ENCODE results near the gene CNTN4.

CNTN4 gene

DNA sequence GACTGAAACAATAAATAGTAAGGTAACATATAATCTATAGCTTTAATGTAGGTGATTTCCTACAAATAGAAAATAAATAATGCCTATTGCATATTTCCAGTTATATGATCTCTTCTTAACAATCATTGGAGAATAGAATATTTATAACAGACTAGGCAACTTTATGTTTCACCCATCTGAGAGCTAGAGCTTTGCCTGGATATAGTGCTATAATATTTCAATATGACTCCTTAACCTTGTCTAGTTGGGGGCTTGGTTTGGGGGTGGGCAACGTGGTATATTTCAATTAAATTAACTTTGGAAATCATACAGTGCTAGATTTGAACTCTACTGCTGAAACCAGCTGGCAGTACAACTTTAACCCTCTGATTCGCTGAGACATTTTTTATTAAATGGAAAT is 265.2 kb downstream of the CNTN4 start:
- Histone ChIP-seq H3K79me2 (ENCODE audit: insufficient read depth, low read length) (no peaks in the 10 kb centered on the region), H3K4me3 (ENCODE audit: low read depth in 1 of 2, low read length in 2 of 2) (no peak overlapping the region), H3K9ac (ENCODE audit: low read depth, low read length) (no peak overlapping the region), H4K20me1 (ENCODE audit: insufficient read depth, low read length) (no peaks in the 10 kb centered on the region), H3K9me3 (ENCODE audit: insufficient read depth, low read length, severe bottlenecking) (no peaks in the 10 kb centered on the region), H3K36me3 (ENCODE audit: insufficient read depth, low read length) (no peaks in the 10 kb centered on the region), H3K27me3 (ENCODE audit: insufficient read depth, low read length, poor library complexity) (no peaks in the 10 kb centered on the region), H3K27ac (ENCODE audit: low read length) (no peak overlapping the region), H3K4me2 (ENCODE audit: insufficient read depth, low read length) (no peak overlapping the region), H2AFZ (ENCODE audit: low read depth, low read length) (no peak overlapping the region), H3K4me1 (ENCODE audit: insufficient read depth, low read length) (no peaks in the 10 kb centered on the region)
- ATAC-seq (ENCODE audit: insufficient read depth, low read depth) (no peak), DNase-seq (no peak)
- TF ChIP-seq, protein P1, sequence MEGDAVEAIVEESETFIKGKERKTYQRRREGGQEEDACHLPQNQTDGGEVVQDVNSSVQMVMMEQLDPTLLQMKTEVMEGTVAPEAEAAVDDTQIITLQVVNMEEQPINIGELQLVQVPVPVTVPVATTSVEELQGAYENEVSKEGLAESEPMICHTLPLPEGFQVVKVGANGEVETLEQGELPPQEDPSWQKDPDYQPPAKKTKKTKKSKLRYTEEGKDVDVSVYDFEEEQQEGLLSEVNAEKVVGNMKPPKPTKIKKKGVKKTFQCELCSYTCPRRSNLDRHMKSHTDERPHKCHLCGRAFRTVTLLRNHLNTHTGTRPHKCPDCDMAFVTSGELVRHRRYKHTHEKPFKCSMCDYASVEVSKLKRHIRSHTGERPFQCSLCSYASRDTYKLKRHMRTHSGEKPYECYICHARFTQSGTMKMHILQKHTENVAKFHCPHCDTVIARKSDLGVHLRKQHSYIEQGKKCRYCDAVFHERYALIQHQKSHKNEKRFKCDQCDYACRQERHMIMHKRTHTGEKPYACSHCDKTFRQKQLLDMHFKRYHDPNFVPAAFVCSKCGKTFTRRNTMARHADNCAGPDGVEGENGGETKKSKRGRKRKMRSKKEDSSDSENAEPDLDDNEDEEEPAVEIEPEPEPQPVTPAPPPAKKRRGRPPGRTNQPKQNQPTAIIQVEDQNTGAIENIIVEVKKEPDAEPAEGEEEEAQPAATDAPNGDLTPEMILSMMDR (IDR thresholded peaks at IDR 0.05; ENCODE audit: borderline replicate concordance, extremely low read depth, low read length, poor library complexity, severe bottlenecking), result no peak
- no peak for TF ChIP-seq EZH2 (IDR thresholded peaks at IDR 0.05; ENCODE audit: borderline replicate concordance, low read depth, low read length, severe bottlenecking)

DNA sequence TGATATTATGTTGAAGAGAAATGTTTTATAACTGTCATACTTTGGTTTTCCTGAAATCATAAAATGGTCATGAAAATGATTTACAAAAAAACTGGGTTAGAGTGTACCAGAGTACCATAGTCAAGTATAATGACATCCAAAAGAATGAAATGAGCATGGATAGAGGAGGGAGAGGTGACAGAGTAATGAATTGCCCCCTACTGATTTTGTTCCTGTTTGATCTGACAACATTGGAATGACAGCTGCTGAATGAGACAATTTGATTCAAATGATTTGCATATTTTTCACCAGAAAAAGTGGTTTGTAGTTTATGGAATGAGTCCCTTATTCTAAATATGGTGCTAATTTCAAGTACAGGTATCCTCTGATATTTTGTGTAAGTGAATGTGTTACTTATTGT is 271.7 kb downstream of the CNTN4 start:
- no peaks in the 10 kb centered on the region for H4K20me1 ChIP-seq (ENCODE audit: insufficient read depth, low read length)
- ATAC-seq (ENCODE audit: insufficient read depth, low read depth) (no peak), DNase-seq (no peak)
- no peaks in the 10 kb centered on the region for H3K79me2 ChIP-seq (ENCODE audit: insufficient read depth, low read length)
- TF ChIP-seq, protein P1 (IDR thresholded peaks at IDR 0.05; ENCODE audit: borderline replicate concordance, extremely low read depth, low read length, poor library complexity, severe bottlenecking), result no peak
- TF ChIP-seq EZH2 (IDR thresholded peaks at IDR 0.05; ENCODE audit: borderline replicate concordance, low read depth, low read length, severe bottlenecking), result no peak
- no peak overlapping the region for H2AFZ ChIP-seq (ENCODE audit: low read depth, low read length)
- no peak overlapping the region for H3K9ac ChIP-seq (ENCODE audit: low read depth, low read length)
- H3K36me3 ChIP-seq (ENCODE audit: insufficient read depth, low read length), result no peaks in the 10 kb centered on the region
- H3K4me2 ChIP-seq (ENCODE audit: insufficient read depth, low read length), result no peak overlapping the region
- H3K27me3 ChIP-seq (ENCODE audit: insufficient read depth, low read length, poor library complexity), result no peaks in the 10 kb centered on the region
- H3K4me3 ChIP-seq (ENCODE audit: low read depth in 1 of 2, low read length in 2 of 2), result no peak overlapping the region
- H3K4me1 ChIP-seq (ENCODE audit: insufficient read depth, low read length), result no peaks in the 10 kb centered on the region
- no peaks in the 10 kb centered on the region for H3K9me3 ChIP-seq (ENCODE audit: insufficient read depth, low read length, severe bottlenecking)
- H3K27ac ChIP-seq (ENCODE audit: low read length), result no peak overlapping the region

DNA sequence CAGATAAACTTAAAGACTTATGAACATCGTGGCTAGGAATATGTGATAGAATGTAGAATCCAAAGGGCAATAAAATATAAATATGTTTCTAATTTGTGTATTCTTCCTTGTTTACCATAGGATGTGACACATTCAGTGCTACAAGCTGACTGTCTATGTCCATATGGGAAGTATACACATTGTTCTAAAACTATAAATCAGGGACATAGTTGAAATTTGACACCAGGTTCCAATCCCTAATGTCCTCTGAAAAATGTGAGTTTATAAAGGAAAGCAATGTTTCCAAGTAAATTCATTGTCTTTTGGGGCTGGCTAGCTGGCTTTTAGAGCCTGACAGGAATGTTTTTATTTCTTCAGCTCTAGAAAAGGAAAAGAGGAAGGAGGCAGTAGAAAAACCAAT is 273.6 kb downstream of the CNTN4 start:
- Histone ChIP-seq H4K20me1 (ENCODE audit: insufficient read depth, low read length) (no peaks in the 10 kb centered on the region), H3K9ac (ENCODE audit: low read depth, low read length) (no peak overlapping the region), H3K27ac (ENCODE audit: low read length) (no peak overlapping the region), H3K4me2 (ENCODE audit: insufficient read depth, low read length) (no peak overlapping the region), H3K36me3 (ENCODE audit: insufficient read depth, low read length) (no peaks in the 10 kb centered on the region), H3K9me3 (ENCODE audit: insufficient read depth, low read length, severe bottlenecking) (no peaks in the 10 kb centered on the region), H2AFZ (ENCODE audit: low read depth, low read length) (no peak overlapping the region), H3K4me1 (ENCODE audit: insufficient read depth, low read length) (no peaks in the 10 kb centered on the region), H3K79me2 (ENCODE audit: insufficient read depth, low read length) (no peaks in the 10 kb centered on the region), H3K27me3 (ENCODE audit: insufficient read depth, low read length, poor library complexity) (no peaks in the 10 kb centered on the region), H3K4me3 (ENCODE audit: low read depth in 1 of 2, low read length in 2 of 2) (no peak overlapping the region)
- DNase-seq (no peak), ATAC-seq (ENCODE audit: insufficient read depth, low read depth) (no peak)
- TF ChIP-seq, protein P1 (IDR thresholded peaks at IDR 0.05; ENCODE audit: borderline replicate concordance, extremely low read depth, low read length, poor library complexity, severe bottlenecking), result no peak
- TF ChIP-seq EZH2 (IDR thresholded peaks at IDR 0.05; ENCODE audit: borderline replicate concordance, low read depth, low read length, severe bottlenecking), result no peak

DNA sequence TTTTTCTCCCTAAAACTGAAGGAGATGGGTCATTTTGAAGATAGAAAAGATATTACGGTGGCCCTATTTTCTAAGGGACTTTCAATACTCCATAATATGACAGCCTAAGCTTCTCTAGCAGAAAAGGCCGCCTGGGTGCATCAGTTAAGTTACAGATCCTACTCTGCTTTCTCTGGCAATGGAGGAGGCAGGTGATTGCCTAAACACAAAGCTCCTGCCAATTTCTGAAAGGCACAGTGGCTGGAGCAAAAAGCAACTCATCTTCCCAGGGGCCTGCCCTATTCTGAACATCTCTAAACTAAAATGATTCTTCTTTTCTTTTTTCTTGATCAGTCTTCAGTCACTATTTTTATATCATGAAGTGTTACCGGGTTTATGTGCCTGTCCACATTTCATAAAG is 276.7 kb downstream of the CNTN4 start:
- H3K4me3 ChIP-seq (ENCODE audit: low read depth in 1 of 2, low read length in 2 of 2), result no peak overlapping the region
- H4K20me1 ChIP-seq (ENCODE audit: insufficient read depth, low read length), result no peaks in the 10 kb centered on the region
- H2AFZ ChIP-seq (ENCODE audit: low read depth, low read length), result no peak overlapping the region
- H3K9me3 ChIP-seq (ENCODE audit: insufficient read depth, low read length, severe bottlenecking), result no peaks in the 10 kb centered on the region
- no peaks in the 10 kb centered on the region for H3K79me2 ChIP-seq (ENCODE audit: insufficient read depth, low read length)
- no peak overlapping the region for H3K27ac ChIP-seq (ENCODE audit: low read length)
- H3K4me1 ChIP-seq (ENCODE audit: insufficient read depth, low read length), result no peaks in the 10 kb centered on the region
- no peaks in the 10 kb centered on the region for H3K27me3 ChIP-seq (ENCODE audit: insufficient read depth, low read length, poor library complexity)
- TF ChIP-seq, protein P1 (IDR thresholded peaks at IDR 0.05; ENCODE audit: borderline replicate concordance, extremely low read depth, low read length, poor library complexity, severe bottlenecking), result no peak
- TF ChIP-seq EZH2 (IDR thresholded peaks at IDR 0.05; ENCODE audit: borderline replicate concordance, low read depth, low read length, severe bottlenecking), result no peak
- H3K36me3 ChIP-seq (ENCODE audit: insufficient read depth, low read length), result no peaks in the 10 kb centered on the region
- no peak for DNase-seq
- H3K4me2 ChIP-seq (ENCODE audit: insufficient read depth, low read length), result no peak overlapping the region
- no peak overlapping the region for H3K9ac ChIP-seq (ENCODE audit: low read depth, low read length)
- no peak for ATAC-seq (ENCODE audit: insufficient read depth, low read depth)

All from DND-41 (cell line).